HL-60 (cell line): ENCODE data around the gene GTF2A1.
A peak's percentile ranks its signal among the peaks of the same experiment; 100 is the strongest.

Experiments used
- DNase-seq, 2 experiments: peaks; one replicate each; pipeline ENCODE4 v3.0.0-alpha.2; 2010 to 2020; ENCODE audit warnings: low read depth in 1 of 2, low spot score in 1 of 2
- H3K27ac ChIP-seq: fragments of 250-450 bp; sonication (Bioruptor Pico); replicated peaks from 2 replicates; pipeline ENCODE4 v1.5.1; 2020; ENCODE audit warnings: mild to moderate bottlenecking, moderate library complexity
- H3K27me3 ChIP-seq: fragments of 250-450 bp; sonication (Bioruptor Pico); 2 replicates; pipeline ENCODE4 v1.5.1; 2021; ENCODE audit warnings: mild to moderate bottlenecking, moderate library complexity; ENCODE audit not compliant: insufficient read depth, poor library complexity, severe bottlenecking
- H3K4me3 ChIP-seq: replicated peaks from 2 replicates; pipeline ENCODE4 v1.5.1; 2011; ENCODE audit warnings: mild to moderate bottlenecking, control low read depth, low read length; ENCODE audit not compliant: insufficient read depth
- CTCF ChIP-seq: IDR thresholded peaks from one replicate; pipeline ENCODE4 v1.5.1; 2011; ENCODE audit warnings: low read length, control low read depth, inconsistent platforms; ENCODE audit not compliant: insufficient read depth
- GABPA ChIP-seq: IDR thresholded peaks from 2 replicates; pipeline ENCODE4 v1.6.1; 2012; ENCODE audit warnings: low read depth
- POLR2AphosphoS5 ChIP-seq: IDR thresholded peaks from 2 replicates; pipeline ENCODE4 v1.6.1; 2012; ENCODE audit warnings: low read depth
- REST ChIP-seq: IDR thresholded peaks from 2 replicates; pipeline ENCODE4 v1.6.1; 2012; ENCODE audit warnings: low read depth; ENCODE audit not compliant: insufficient replicate concordance
- SPI1 ChIP-seq: IDR thresholded peaks from 2 replicates; pipeline ENCODE4 v1.6.1; 2012; ENCODE audit warnings: low read depth, mild to moderate bottlenecking, borderline replicate concordance

Gene GTF2A1

GRCh38 chr14:81170104-81170828, 50.5 kb downstream of the GTF2A1 start:
- TF ChIP-seq CTCF, result peak; percentile 42
- no peak for TF ChIP-seq GABPA
- peak overlapping the region; percentile 85 for H3K27ac ChIP-seq
- peak overlapping the region; percentile 55 for H3K4me3 ChIP-seq
- no peaks in the 10 kb centered on the region for H3K27me3 ChIP-seq
- peak; percentile 45 to 83 for DNase-seq

- peak in 1 of 2 experiments; percentile 46 for DNase-seq
- H3K27ac ChIP-seq, result peak overlapping the region; percentile 85
These were observed 51.1 kb downstream of the GTF2A1 start for GRCh38 chr14:81169711-81170103.

GRCh38 chr14:81169267-81169666, 51.5 kb downstream of the GTF2A1 start:
- DNase-seq, result no peak
- peak overlapping the region; percentile 85 for H3K27ac ChIP-seq
- H3K27me3 ChIP-seq, result no peaks in the 10 kb centered on the region
- no peak for TF ChIP-seq SPI1
- TF ChIP-seq GABPA, result no peak
- no peak for TF ChIP-seq REST
- TF ChIP-seq CTCF, result no peak
- TF ChIP-seq POLR2AphosphoS5, result no peak
- H3K4me3 ChIP-seq, result no peak overlapping the region

More at GRCh38 chr14:81169711-81170103, 51.1 kb downstream of the GTF2A1 start:
- Histone ChIP-seq H3K27me3 (no peaks in the 10 kb centered on the region), H3K4me3 (peak overlapping the region; percentile 55)
- TF ChIP-seq POLR2AphosphoS5 (no peak), SPI1 (no peak), CTCF (no peak)

- no peak overlapping the region for H3K4me3 ChIP-seq
- no peak overlapping the region for H3K27ac ChIP-seq
- H3K27me3 ChIP-seq, result no peaks in the 10 kb centered on the region
- TF ChIP-seq REST (no peak), POLR2AphosphoS5 (no peak), SPI1 (no peak), CTCF (no peak), GABPA (no peak)
- DNase-seq, result no peak
These were observed 54.6 kb downstream of the GTF2A1 start for GRCh38 chr14:81166121-81166520.
